MM.1S (cell line): ENCODE measurements around the gene DCTN1.

ENCODE experiments used
- DNase-seq: peaks from one replicate; pipeline ENCODE4 v3.0.0-alpha.2; 2015
- H2AFZ ChIP-seq: fragments of 300-600 bp; sonication (generic); 2 replicates; pipeline ENCODE4 v1.6.0; 2016; ENCODE audit warnings: antibody characterized with exemption, low read length
- H3F3A ChIP-seq: fragments of 300-600 bp; sonication (generic); 2 replicates; pipeline ENCODE4 v1.6.1; 2016; ENCODE audit warnings: mild to moderate bottlenecking, antibody characterized with exemption, low read length, moderate library complexity, mixed read lengths; ENCODE audit not compliant: insufficient read depth
- H3K27ac ChIP-seq: fragments of 300-600 bp; sonication (generic); 2 replicates; pipeline ENCODE4 v1.5.1; 2016; ENCODE audit warnings: mild to moderate bottlenecking, low read length
- H3K27me3 ChIP-seq: fragments of 300-600 bp; sonication (generic); replicated peaks from 2 replicates; pipeline ENCODE4 v1.6.0; 2016; ENCODE audit warnings: low read length; ENCODE audit not compliant: insufficient read depth
- H3K36me3 ChIP-seq: fragments of 300-600 bp; sonication (generic); replicated peaks from 2 replicates; pipeline ENCODE4 v1.6.1; 2016; ENCODE audit warnings: mild to moderate bottlenecking, low read length, mixed read lengths; ENCODE audit not compliant: insufficient read depth
- H3K4me1 ChIP-seq: fragments of 300-600 bp; sonication (generic); 2 replicates; pipeline ENCODE4 v1.6.1; 2016; ENCODE audit warnings: low read length, mixed read lengths
- H3K4me2 ChIP-seq: fragments of 300-600 bp; sonication (generic); 2 replicates; pipeline ENCODE4 v1.6.0; 2016; ENCODE audit warnings: low read depth, low read length
- H3K4me3 ChIP-seq: fragments of 300-600 bp; sonication (generic); 2 replicates; pipeline ENCODE4 v1.5.1; 2016; ENCODE audit warnings: low read length, mixed read lengths
- H3K79me2 ChIP-seq: fragments of 300-600 bp; sonication (generic); 2 replicates; pipeline ENCODE4 v1.6.1; 2016; ENCODE audit warnings: mixed run types, low read length, mixed read lengths
- H3K9ac ChIP-seq: fragments of 300-600 bp; sonication (generic); 2 replicates; pipeline ENCODE4 v1.6.1; 2016; ENCODE audit warnings: low read length, mixed read lengths
- H3K9me2 ChIP-seq: fragments of 300-600 bp; sonication (generic); replicated peaks from 2 replicates; pipeline ENCODE4 v1.6.1; 2016; ENCODE audit warnings: mild to moderate bottlenecking, low read length, mixed read lengths; ENCODE audit not compliant: insufficient read depth
- H3K9me3 ChIP-seq: fragments of 300-600 bp; sonication (generic); replicated peaks from 2 replicates; pipeline ENCODE4 v1.6.1; 2016; ENCODE audit warnings: mild to moderate bottlenecking, low read length, mixed read lengths; ENCODE audit not compliant: insufficient read depth
- H4K20me1 ChIP-seq: fragments of 300-600 bp; sonication (generic); 2 replicates; pipeline ENCODE4 v1.6.1; 2016; ENCODE audit warnings: mild to moderate bottlenecking, low read length, moderate library complexity, mixed read lengths; ENCODE audit not compliant: insufficient read depth
- CTCF ChIP-seq: fragments of 300-600 bp; sonication (generic); IDR thresholded peaks from 2 replicates; pipeline ENCODE4 v1.5.1; 2016; ENCODE audit warnings: antibody characterized with exemption, low read length, mixed read lengths
- EZH2 ChIP-seq: fragments of 300-600 bp; sonication (generic); optimal IDR thresholded peaks from 2 replicates; pipeline ENCODE3; 2017; ENCODE audit warnings: low read depth, mild to moderate bottlenecking, antibody characterized with exemption, low read length, mixed read lengths
- EZH2phosphoT487 ChIP-seq: fragments of 300-600 bp; sonication (generic); IDR thresholded peaks from 2 replicates; pipeline ENCODE4 v1.6.1; 2018; ENCODE audit warnings: antibody characterized with exemption, low read length

DCTN1 gene

GRCh38 chr2:74375838-74376237 is 4.3 kb downstream of the DCTN1 start:
- Histone ChIP-seq H3K27ac (no peak overlapping the region), H3K79me2 (peaks cover 9% of the 10 kb centered on the region), H2AFZ (no peak overlapping the region), H3K9me2 (no peaks in the 10 kb centered on the region), H3K4me2 (no peak overlapping the region), H3K9ac (no peak overlapping the region), H3K4me3 (no peak overlapping the region), H3K9me3 (no peaks in the 10 kb centered on the region), H3K27me3 (no peaks in the 10 kb centered on the region), H3K36me3 (no peaks in the 10 kb centered on the region; the same call in 1 of the 2 replicates), H3F3A (no peaks in the 10 kb centered on the region), H3K4me1 (no peaks in the 10 kb centered on the region), H4K20me1 (no peaks in the 10 kb centered on the region)
- no peak for DNase-seq
- TF ChIP-seq EZH2phosphoT487 (no peak), CTCF (no peak), EZH2 (no peak)

GRCh38 chr2:74374509-74375205 is 5.5 kb downstream of the DCTN1 start:
- H4K20me1 ChIP-seq, result no peaks in the 10 kb centered on the region
- no peak for TF ChIP-seq EZH2phosphoT487
- no peak for TF ChIP-seq CTCF
- TF ChIP-seq EZH2, result no peak
- H3K4me1 ChIP-seq, result no peaks in the 10 kb centered on the region
- H3K9me3 ChIP-seq, result no peaks in the 10 kb centered on the region
- no peaks in the 10 kb centered on the region for H3K27me3 ChIP-seq
- no peaks in the 10 kb centered on the region; the same call in 1 of the 2 replicates for H3K79me2 ChIP-seq
- no peak overlapping the region for H3K4me3 ChIP-seq
- no peak overlapping the region for H3K9ac ChIP-seq
- H2AFZ ChIP-seq, result no peak overlapping the region
- H3K4me2 ChIP-seq, result no peak overlapping the region
- no peak overlapping the region for H3K27ac ChIP-seq
- no peaks in the 10 kb centered on the region; the same call in 1 of the 2 replicates for H3K36me3 ChIP-seq
- no peaks in the 10 kb centered on the region for H3F3A ChIP-seq
- no peak for DNase-seq
- no peaks in the 10 kb centered on the region for H3K9me2 ChIP-seq

GRCh38 chr2:74373985-74374384 is 6.1 kb downstream of the DCTN1 start:
- H3K79me2 ChIP-seq, result no peaks in the 10 kb centered on the region; the same call in 1 of the 2 replicates
- H3K4me2 ChIP-seq, result no peak overlapping the region
- H3K9me3 ChIP-seq, result no peaks in the 10 kb centered on the region
- no peaks in the 10 kb centered on the region for H3K9me2 ChIP-seq
- H4K20me1 ChIP-seq, result no peaks in the 10 kb centered on the region
- H3K4me1 ChIP-seq, result no peaks in the 10 kb centered on the region
- no peaks in the 10 kb centered on the region for H3K27me3 ChIP-seq
- H3K27ac ChIP-seq, result no peak overlapping the region
- no peak overlapping the region for H3K9ac ChIP-seq
- no peaks in the 10 kb centered on the region; the same call in 1 of the 2 replicates for H3K36me3 ChIP-seq
- H2AFZ ChIP-seq, result no peak overlapping the region
- no peaks in the 10 kb centered on the region for H3F3A ChIP-seq
- DNase-seq, result no peak
- no peak for TF ChIP-seq CTCF
- TF ChIP-seq EZH2phosphoT487, result no peak
- TF ChIP-seq EZH2, result no peak
- H3K4me3 ChIP-seq, result no peak overlapping the region
